Activated gamma-delta T cell treated with Interleukin-2 at 50 U/mL for 16 hours (primary cell): ENCODE measurements around the gene CCDC3.

Source experiments
- DNase-seq: peaks from one replicate; pipeline ENCODE4 v3.0.0-alpha.2; 2020

Gene CCDC3

GRCh38 chr10:12960941-12961340 is 40.6 kb downstream of the CCDC3 start:
- DNase-seq = no peak

DNA sequence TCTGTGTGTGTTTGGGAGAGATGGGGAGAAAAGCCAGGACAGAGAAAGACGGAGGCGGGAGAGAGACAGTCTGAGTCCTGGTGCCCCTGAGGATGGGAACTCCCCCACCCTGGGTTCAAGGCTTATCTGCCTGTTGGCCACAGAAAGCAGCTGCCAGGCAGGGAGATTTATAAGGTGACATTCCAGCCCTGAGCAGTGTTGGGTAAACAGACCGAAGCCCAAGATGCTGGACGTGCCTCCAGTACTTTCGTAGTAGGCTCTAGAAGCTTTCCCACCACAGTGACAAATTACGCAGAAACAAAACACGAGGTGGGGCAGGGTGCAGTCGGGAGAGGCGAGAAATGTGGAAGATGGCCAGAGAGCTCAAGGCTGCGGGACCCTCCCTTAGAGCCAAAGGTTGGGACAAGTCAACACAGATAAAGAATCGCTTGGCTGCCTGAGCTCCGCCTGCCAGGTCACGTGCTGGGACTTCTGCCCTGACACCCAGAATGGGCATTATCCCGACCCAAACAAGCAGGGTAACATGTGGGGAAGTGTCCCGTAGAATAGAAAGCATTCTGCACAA is 41.1 kb downstream of the CCDC3 start:
- DNase-seq = no peak

- DNase-seq = no peak
Measured at GRCh38 chr10:12958546-12959110, 42.9 kb downstream of the CCDC3 start.

DNA sequence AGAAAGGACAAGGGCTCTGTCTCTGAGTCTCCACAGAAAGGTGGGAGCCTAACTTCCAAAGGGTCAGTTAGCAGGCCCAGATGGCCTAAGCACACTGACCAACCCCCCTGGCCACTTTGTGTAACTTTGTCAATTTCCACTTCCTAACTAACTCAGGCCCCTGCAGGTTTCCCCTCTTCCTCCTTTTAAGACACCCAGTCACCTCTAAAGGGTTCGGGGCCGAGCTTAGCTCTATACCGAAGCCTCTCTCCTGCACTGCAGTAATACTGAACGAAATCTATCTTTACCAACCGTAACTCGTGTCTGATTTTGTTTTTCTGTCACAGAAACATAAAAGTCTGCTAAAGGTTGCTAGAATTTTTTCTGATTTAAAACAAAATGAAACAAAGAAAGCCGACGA is 44.4 kb downstream of the CCDC3 start:
- DNase-seq = no peak

DNA sequence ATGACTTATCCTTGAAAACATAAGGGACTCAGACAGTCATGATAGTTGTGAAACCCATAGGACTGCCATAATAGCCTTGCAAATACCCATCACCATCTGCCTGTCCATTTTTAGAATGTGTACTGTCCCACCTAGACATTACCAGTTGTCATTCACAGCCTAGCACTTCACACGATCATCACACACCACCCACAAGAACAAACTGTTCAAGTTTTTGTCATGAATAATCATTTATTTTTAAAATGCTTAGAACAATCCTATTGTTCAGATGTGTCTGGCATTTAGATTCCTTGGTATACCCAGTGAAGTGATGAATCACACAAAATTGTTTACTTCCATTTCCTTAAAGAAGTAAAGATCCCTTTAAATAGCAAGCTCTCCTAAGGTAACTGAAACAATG is 46.6 kb downstream of the CCDC3 start:
- DNase-seq = no peak

DNA sequence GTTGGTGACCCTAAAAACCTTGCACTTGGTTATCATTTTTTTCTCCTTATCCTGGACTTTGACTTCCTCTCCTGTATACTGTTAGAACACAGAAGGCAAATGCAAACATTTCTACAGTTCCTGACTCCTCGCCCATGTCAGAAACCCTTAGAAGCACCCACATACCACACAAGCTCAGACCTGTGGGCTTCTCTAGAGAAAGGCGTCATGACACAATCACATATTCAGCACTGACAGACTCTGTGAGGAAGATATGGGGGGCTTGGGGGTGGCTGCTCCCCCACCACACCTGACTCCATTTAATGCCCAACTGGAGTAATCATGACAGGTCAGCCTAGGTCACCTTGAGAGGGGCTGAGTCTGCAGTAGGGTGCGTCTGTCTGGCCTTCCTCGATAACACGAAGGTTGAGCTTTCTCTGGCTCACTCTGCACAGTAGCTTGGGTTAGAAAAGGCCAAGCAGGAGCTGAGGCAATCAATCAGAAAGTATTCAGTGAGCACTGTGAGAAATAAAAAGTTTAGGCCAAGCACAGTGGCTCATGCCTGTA is 50.9 kb downstream of the CCDC3 start:
- no peak for DNase-seq

DNA sequence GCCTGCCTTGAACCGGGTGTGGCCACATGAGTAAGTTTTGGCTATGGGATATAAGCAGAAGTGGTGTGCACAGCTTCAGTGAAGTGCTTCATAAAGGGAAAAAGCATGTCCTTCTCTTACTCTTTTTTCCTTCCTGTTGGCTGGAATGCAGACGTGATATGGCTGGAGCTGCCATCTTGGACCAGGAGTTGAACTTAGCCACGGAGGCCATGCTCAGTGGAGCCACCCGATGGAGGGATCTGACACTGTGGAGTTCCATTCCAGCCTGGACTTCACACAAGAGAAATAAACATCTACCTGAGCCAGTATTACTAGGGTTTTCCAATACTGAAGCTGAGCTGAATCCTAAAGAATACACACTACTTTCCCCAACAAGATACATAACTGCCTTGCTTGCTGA is 52.3 kb downstream of the CCDC3 start:
- no peak for DNase-seq

DNA sequence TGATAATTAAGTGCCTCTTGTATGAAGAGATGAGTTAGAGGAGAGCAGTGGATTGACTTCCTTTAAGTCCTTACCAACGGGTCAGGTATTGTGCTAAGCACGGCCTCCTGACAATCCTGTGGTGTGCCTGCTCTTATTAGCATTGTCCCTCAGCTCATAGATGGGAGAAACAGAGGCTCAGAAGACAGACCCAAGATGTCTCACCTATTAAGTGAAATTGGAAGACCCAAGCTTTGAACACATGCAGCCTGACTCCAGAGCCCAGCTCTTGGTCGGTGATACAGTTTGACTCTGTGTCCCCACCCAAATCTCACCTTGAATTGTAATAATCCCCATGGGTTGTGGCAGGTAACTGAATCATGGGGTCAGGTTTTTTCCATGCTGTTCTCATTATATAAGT is 53.8 kb downstream of the CCDC3 start:
- no peak for DNase-seq

DNA sequence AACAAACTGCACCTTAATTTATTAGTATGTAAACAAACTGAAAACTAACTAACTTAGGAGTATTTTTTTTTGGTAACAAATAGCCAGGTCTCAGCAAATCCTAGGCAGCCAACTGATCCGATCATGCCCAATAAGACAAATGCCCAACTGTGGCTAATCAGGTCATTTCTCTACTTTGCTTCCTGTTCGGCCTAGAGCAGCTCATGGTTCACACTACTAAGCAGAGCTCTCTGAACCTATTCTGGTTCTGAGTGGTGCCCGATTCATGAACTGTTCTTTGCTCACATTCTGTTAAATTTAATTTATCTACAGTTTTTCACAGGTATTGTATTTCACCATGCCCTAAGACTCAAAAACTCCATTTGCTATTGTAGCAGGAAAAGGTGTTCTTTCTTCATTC is 55.1 kb downstream of the CCDC3 start:
- DNase-seq = no peak

- no peak for DNase-seq
Measured at GRCh38 chr10:12945690-12946359, 55.7 kb downstream of the CCDC3 start.

DNA sequence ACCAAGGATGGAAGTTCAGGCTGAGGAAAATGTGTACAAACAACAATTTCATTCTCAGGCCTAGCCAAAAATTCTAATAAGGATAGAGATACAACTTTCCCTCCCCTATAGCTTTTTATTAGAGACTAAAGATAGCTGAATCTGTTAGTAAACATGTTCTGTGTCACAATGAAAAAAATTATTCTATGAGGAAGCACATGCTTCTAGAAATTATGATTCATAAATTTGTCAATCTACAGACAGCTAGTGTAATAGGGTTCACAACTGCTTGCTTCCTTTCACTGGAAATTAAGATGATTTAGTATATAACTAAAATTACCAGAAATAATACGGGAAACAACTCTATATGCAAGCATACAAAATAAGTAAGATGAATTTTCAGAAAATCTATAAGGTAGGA is 56.6 kb downstream of the CCDC3 start:
- DNase-seq = no peak

DNA sequence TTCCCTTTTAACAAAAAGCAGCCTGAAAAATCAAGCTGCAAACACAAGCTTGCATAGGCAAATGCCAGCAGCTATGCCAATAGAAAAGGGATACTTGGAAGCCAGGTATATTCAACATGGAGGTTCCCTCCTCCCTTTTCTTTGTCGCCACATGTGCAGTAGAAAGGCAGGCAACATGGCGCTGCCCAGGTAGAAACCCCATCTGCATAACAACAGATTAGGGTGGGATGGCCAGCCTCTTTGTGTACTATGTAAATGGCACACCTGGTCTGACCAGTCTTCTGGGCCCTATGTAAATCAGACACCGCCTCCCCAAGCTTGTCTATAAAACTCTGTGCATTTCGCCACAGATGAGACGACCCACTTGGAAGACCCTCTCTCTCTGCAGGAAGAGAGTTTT is 58.1 kb downstream of the CCDC3 start:
- DNase-seq = no peak

DNA sequence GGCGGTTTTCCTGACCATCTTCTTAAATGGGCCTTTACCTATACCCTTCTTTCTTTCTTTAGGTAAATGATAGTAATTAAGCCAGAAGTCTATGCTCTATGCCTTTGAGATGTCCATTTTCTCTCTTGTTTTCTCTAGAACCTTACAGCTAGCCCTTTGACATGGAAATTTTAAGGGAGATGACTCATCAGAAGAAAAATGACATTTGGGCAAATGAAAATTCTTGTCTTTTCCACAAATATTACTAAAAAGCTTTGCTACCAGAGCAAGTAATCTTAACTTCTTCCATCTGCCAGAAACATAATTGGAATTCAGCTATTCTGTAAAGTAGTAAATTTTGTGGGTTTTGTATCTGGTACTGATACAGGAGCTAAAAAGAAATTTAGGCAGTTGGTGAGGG is 59.5 kb downstream of the CCDC3 start:
- no peak for DNase-seq

- DNase-seq = no peak
Measured at GRCh38 chr10:12940791-12941190, 60.7 kb downstream of the CCDC3 start.

- DNase-seq = no peak
Measured at GRCh38 chr10:12938271-12938670, 63.2 kb downstream of the CCDC3 start.

DNA sequence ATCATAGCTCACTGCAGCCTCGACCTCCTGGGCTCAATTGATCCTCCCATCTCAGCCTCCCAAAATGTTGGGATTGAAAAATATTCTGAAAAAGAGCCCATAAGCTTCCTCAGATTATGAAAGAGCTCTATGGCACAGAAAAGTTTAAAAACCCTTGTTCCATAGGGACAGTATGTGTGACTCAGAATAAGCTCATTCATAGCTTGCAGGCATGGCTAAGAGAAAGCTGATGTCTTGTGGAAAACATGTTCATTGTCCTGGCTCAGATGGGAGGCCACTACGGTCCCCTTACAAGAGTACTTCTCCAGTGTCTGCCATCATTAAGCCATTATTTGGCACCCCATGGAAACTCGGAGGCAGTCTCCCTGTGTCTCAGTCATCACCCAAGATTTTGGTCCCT is 64.0 kb downstream of the CCDC3 start:
- no peak for DNase-seq

GRCh38 chr10:12934777-12935176 is 66.7 kb downstream of the CCDC3 start:
- no peak for DNase-seq

GRCh38 chr10:12929381-12929780 is 72.1 kb downstream of the CCDC3 start:
- no peak for DNase-seq

DNA sequence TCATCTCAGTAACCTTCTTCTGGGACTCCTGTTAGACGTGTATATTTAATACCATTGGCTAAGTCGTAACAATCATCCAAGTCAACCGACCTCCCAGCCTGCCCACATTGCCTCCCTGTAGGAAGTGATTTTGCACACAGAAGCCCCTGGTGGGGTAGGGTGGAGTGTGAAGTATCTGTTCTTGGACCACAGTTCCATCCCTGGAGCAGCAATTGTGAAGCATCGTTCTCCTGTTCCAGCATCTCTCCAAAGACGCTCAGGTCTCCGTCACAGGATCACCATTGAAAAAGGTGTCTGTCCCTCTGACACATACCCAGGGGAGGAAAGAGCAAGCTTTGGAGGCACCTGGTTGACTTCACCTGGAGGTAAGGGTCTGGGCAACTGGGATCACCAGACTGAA is 72.9 kb downstream of the CCDC3 start:
- DNase-seq = no peak

- no peak for DNase-seq
Measured at GRCh38 chr10:12927896-12928295, 73.6 kb downstream of the CCDC3 start.

- no peak for DNase-seq
Measured at GRCh38 chr10:12925845-12926244, 75.7 kb downstream of the CCDC3 start.

- DNase-seq = no peak
Measured at GRCh38 chr10:12924911-12925310, 76.6 kb downstream of the CCDC3 start.

DNA sequence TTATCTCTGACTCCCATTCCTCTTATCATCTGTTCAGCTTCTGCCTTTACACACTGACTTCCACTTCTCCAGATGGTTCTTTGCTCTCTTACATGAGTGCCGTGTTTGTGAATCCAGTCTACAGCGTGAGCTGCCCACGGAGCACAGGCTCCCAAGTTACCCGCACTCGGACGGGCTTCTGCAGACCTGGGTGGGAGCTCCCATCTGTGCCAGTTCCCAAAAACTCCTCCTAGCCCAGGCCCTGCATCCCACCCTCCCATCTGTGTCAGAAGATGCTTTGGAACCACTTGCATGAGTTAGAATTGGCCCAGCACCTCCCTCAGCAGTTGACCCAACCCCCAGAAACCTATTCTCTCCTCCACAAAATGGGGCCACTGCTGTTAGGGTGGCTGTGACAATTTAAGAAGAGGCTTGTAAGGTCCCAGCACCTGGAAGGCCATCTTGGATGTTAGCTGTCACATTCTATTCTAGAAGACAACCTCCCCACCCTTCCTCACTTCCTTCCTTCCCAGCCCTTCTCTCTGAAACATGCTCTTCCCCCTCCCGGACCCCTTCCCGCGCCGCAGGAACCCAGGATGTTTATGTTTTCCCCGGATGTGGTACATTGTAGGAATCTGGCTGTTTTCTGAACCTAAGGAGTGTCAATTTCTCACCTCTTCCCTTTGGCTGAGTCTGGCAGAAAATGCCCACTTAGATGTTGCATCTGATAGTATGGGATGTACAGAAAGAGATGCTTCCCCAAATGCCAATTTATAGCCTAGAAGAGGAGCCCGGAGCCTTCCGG is 79.2 kb downstream of the CCDC3 start:
- no peak for DNase-seq

DNA sequence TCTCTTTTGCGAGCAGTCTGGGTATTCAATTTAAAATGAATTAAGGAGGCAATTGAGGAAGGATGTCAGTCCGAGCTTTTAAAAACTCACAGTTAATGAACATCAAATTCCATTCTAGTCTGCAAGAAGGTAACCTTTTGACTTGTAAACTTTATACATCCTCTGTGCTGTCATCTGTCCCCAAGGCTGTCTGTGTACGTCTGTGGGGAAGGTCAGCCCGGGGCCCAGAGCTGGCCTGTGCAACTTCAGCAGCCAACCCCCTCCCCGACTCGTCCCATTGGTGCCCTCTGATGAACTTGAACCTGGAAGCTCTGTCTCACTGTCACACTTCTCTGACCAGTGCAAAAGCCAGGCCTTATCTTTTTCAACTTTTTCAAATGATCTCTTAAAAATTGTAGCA is 80.3 kb downstream of the CCDC3 start:
- no peak for DNase-seq
